ENCODE data around the gene FER. TPM values are rescaled to one million over a fixed set of nuclear protein-coding genes. Genes with fewer than 3 reads are reported as not detected.
A peak's percentile ranks its signal among the peaks of the same experiment; 100 is the strongest.

The FER gene
- total RNA-seq, 1 experiment from 2014 or later, result 19.4 TPM

- ATAC-seq (no peak), DNase-seq (no peak)
- H2AFZ ChIP-seq (ENCODE audit: low read length), result no peak overlapping the region
- H3K4me2 ChIP-seq (ENCODE audit: low read length), result no peak overlapping the region
- H3K79me2 ChIP-seq (ENCODE audit: low read length), result no peaks in the 10 kb centered on the region
- no peak overlapping the region for H3K9ac ChIP-seq (ENCODE audit: low read length)
- no TSS peak for BruUV-seq (replicated peaks)
- ChIA-PET POLR2A (ENCODE audit: unreplicated experiment) (no interaction called here), CTCF (no interaction called here)
- H3K27me3 ChIP-seq (ENCODE audit: low read length), result no peaks in the 10 kb centered on the region
- H3F3A ChIP-seq (ENCODE audit: low read length, unreplicated experiment), result no peaks in the 10 kb centered on the region
- H3K4me1 ChIP-seq (ENCODE audit: insufficient read depth, low read length), result no peaks in the 10 kb centered on the region
- TF ChIP-seq EZH2 (IDR thresholded peaks at IDR 0.05; ENCODE audit: low read length, unreplicated experiment) (no peak), EZH2phosphoT487 (IDR thresholded peaks at IDR 0.05; ENCODE audit: borderline replicate concordance, low read length) (no peak)
- TF ChIP-seq, protein P1, sequence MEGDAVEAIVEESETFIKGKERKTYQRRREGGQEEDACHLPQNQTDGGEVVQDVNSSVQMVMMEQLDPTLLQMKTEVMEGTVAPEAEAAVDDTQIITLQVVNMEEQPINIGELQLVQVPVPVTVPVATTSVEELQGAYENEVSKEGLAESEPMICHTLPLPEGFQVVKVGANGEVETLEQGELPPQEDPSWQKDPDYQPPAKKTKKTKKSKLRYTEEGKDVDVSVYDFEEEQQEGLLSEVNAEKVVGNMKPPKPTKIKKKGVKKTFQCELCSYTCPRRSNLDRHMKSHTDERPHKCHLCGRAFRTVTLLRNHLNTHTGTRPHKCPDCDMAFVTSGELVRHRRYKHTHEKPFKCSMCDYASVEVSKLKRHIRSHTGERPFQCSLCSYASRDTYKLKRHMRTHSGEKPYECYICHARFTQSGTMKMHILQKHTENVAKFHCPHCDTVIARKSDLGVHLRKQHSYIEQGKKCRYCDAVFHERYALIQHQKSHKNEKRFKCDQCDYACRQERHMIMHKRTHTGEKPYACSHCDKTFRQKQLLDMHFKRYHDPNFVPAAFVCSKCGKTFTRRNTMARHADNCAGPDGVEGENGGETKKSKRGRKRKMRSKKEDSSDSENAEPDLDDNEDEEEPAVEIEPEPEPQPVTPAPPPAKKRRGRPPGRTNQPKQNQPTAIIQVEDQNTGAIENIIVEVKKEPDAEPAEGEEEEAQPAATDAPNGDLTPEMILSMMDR (conservative IDR thresholded peaks at IDR 0.05; ENCODE audit: low read depth, low read length), result no peak
- H3K4me3 ChIP-seq (ENCODE audit: low read length), result no peak overlapping the region
- intact Hi-C loops (cut with micrococcal nuclease), result no loop called here
- no peaks in the 10 kb centered on the region for H3K9me3 ChIP-seq (ENCODE audit: low read length)
- H4K20me1 ChIP-seq (ENCODE audit: low read length), result no peaks in the 10 kb centered on the region
- H3K9me2 ChIP-seq (replicated peaks; ENCODE audit: low read length), result no peaks in the 10 kb centered on the region
- no peaks in the 10 kb centered on the region for H3K36me3 ChIP-seq (ENCODE audit: low read depth, low read length)
- H3K27ac ChIP-seq (ENCODE audit: low read length), result no peak overlapping the region
Observed at GRCh38 chr5:108911055-108911454, 163.4 kb downstream of the FER start.

DNA sequence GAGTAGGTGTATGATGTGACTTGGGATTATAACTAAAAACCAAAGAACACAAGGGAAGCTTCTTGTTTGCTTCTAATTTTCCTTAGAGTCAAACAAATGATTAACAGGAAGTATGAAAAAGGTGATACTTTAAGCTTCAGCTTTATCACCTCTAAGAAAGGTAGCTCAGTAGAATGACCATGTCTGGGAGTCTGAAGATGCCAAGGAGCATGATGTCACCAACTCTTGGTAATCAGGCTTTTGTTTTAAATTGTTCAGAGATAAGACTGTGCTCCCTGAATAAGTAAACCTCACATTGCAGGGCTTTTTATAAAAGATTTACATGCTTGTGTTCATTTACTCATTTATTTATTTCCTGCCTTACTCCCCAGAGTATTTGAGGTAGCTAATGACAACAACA is 169.9 kb downstream of the FER start:
- H3K36me3 ChIP-seq (ENCODE audit: low read depth, low read length), result no peaks in the 10 kb centered on the region
- ATAC-seq, result peak; percentile 40; the same call in 1 of the 2 replicates
- no peak for DNase-seq
- no peaks in the 10 kb centered on the region for H3K9me2 ChIP-seq (replicated peaks; ENCODE audit: low read length)
- H3K9me3 ChIP-seq (ENCODE audit: low read length), result no peaks in the 10 kb centered on the region
- H3F3A ChIP-seq (ENCODE audit: low read length, unreplicated experiment), result no peaks in the 10 kb centered on the region
- H3K4me2 ChIP-seq (ENCODE audit: low read length), result no peak overlapping the region
- H3K4me1 ChIP-seq (ENCODE audit: insufficient read depth, low read length), result no peaks in the 10 kb centered on the region
- TF ChIP-seq EZH2 (IDR thresholded peaks at IDR 0.05; ENCODE audit: low read length, unreplicated experiment), result no peak
- TF ChIP-seq EZH2phosphoT487 (IDR thresholded peaks at IDR 0.05; ENCODE audit: borderline replicate concordance, low read length), result no peak
- TF ChIP-seq, protein P1 (conservative IDR thresholded peaks at IDR 0.05; ENCODE audit: low read depth, low read length), result no peak
- CTCF ChIA-PET, result interaction anchor here (0.9 kb wide), 1 partner anchor 168 kb away, joined by 4 read pairs; no protein-coding TSS in a partner anchor
- no peak overlapping the region for H2AFZ ChIP-seq (ENCODE audit: low read length)
- no peak overlapping the region for H3K27ac ChIP-seq (ENCODE audit: low read length)
- POLR2A ChIA-PET (ENCODE audit: unreplicated experiment), result interaction anchor here (0.6 kb wide), 1 partner anchor 185 kb away, joined by 3 read pairs; no protein-coding TSS in a partner anchor
- H4K20me1 ChIP-seq (ENCODE audit: low read length), result no peaks in the 10 kb centered on the region; the same call in 1 of the 2 replicates
- H3K9ac ChIP-seq (ENCODE audit: low read length), result no peak overlapping the region
- H3K27me3 ChIP-seq (ENCODE audit: low read length), result no peaks in the 10 kb centered on the region
- intact Hi-C loops (cut with micrococcal nuclease), result loop anchor here (5.0 kb wide), 1 partner anchor 275 kb away; no protein-coding TSS in a partner anchor
- no TSS peak for BruUV-seq (replicated peaks)
- no peaks in the 10 kb centered on the region for H3K79me2 ChIP-seq (ENCODE audit: low read length)
- H3K4me3 ChIP-seq (ENCODE audit: low read length), result no peak overlapping the region

DNA sequence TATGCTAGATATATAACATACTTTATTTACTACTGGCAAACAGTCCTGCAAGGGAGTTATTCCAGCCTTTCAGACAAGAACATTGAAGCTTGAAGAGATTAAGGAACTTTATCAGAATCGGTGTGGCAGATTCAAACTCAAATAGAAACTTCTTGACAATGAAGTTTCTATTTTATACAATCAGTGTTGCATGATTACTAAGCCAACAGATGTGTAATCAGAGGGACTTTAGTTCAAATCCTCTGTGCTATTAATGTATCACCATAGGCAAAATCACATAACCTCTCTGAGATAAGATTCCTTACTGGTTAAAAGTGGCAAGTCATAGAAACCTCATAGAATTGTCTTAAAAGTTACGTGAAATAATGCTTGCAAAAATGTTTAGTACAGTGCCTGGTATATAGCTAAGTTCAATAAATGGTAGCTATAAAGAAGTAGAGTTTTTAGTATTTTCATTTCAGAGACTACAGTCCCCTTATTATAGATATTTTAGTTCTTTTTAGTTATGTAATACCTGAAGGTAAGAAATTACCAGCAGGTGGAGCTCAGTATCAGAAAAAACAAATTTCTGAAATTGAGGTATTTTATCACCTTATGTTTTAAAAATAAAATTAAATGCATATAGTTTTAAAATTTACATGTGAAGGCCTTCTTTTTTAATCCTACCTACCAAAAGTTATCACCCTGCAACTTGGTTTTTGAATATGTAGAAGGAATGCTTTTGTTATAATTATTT is 172.1 kb downstream of the FER start:
- TF ChIP-seq, protein P1 (conservative IDR thresholded peaks at IDR 0.05; ENCODE audit: low read depth, low read length), result peak; percentile 73
- no peak for TF ChIP-seq EZH2 (IDR thresholded peaks at IDR 0.05; ENCODE audit: low read length, unreplicated experiment)
- POLR2A ChIA-PET (ENCODE audit: unreplicated experiment), result no interaction called here
- intact Hi-C loops (cut with micrococcal nuclease), result loop anchor here (2.0 to 10.0 kb wide), 3 partner anchors 155 to 519 kb away; no protein-coding TSS in a partner anchor
- Histone ChIP-seq H4K20me1 (ENCODE audit: low read length) (no peaks in the 10 kb centered on the region; the same call in 1 of the 2 replicates), H3K4me1 (ENCODE audit: insufficient read depth, low read length) (no peaks in the 10 kb centered on the region), H3K36me3 (ENCODE audit: low read depth, low read length) (no peaks in the 10 kb centered on the region), H3K27ac (ENCODE audit: low read length) (no peak overlapping the region), H3K9me3 (ENCODE audit: low read length) (no peaks in the 10 kb centered on the region), H3K79me2 (ENCODE audit: low read length) (no peaks in the 10 kb centered on the region), H2AFZ (ENCODE audit: low read length) (no peak overlapping the region), H3K9ac (ENCODE audit: low read length) (no peak overlapping the region), H3F3A (ENCODE audit: low read length, unreplicated experiment) (no peaks in the 10 kb centered on the region), H3K27me3 (ENCODE audit: low read length) (no peaks in the 10 kb centered on the region), H3K4me2 (ENCODE audit: low read length) (no peak overlapping the region), H3K4me3 (ENCODE audit: low read length) (no peak overlapping the region), H3K9me2 (replicated peaks; ENCODE audit: low read length) (no peaks in the 10 kb centered on the region)
- BruUV-seq (replicated peaks), result no TSS peak
- no peak for ATAC-seq
- CTCF ChIA-PET, result no interaction called here
- peak; percentile 54 for DNase-seq
